Measurements from ENCODE around the gene PCYT1B.
A peak's percentile ranks its signal among the peaks of the same experiment; 100 is the strongest.
"Not testable (repeated sequence)": the region's sequence is repeated elsewhere in the genome, so short reads cannot be mapped to it uniquely, and the experiment has no call there.

PCYT1B gene

GRCh38 chrX:24647257-24648058 lies at the start of gene PCYT1B:
PCYT1B (minus strand) TSS chrX:24647347; CDS start chrX:24647105, 242 bp downstream.
- DNase-seq (ENCODE audit: low read depth, low spot score) = peak; percentile 7

DNA sequence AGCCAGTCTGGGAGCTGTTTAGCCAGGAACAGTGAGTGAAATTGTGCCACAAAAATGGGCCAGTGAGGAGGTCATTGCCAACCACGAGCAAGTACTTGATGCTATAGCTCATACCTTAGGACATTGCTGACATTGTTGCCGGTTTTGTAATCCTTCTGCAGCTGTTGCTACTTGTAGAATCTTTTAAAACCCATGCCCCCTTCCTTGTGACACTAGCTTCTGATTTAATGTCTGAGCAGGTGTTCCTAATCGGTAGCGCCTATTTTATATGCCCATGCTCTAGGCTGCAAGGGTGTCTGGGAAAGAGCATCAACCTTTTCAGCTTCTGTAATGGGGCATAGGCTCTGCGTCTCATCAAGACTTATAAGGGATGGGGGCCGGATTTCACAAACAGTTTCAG lies 49.1 kb upstream of the PCYT1B start:
- no peak for DNase-seq (ENCODE audit: low read depth, low spot score)

GRCh38 chrX:24694825-24695224 lies 47.7 kb upstream of the PCYT1B start:
- no peak for DNase-seq (ENCODE audit: low read depth, low spot score)

- peak; percentile 13 for DNase-seq (ENCODE audit: low read depth, low spot score)
Measured at GRCh38 chrX:24693453-24694202, 46.5 kb upstream of the PCYT1B start, which contains the start of gene POLA1. POLA1 (plus strand) TSS chrX:24693918; CDS start chrX:24693962, 44 bp downstream.

DNA sequence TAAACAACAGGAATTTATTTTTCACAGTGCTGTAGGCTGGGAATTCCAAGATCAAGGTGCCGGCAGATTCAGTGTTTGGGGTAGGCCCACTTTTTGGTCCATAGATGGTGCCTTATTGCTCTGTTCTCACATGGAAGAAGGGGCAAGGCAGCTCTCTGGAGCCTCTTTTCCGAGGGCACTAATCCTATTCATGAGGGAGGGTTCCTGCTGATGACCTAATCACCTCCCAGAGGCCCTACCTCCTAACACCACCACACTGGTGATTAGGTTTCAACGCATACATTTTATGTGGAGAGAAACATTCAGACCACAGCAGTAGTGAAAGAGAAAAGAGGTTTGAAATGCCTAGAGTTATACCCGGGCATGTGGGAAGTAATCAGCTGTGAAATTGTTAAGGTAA lies 45.2 kb upstream of the PCYT1B start:
- no peak for DNase-seq (ENCODE audit: low read depth, low spot score)

GRCh38 chrX:24684048-24684447 lies 36.9 kb upstream of the PCYT1B start:
- no peak for DNase-seq (ENCODE audit: low read depth, low spot score)

DNA sequence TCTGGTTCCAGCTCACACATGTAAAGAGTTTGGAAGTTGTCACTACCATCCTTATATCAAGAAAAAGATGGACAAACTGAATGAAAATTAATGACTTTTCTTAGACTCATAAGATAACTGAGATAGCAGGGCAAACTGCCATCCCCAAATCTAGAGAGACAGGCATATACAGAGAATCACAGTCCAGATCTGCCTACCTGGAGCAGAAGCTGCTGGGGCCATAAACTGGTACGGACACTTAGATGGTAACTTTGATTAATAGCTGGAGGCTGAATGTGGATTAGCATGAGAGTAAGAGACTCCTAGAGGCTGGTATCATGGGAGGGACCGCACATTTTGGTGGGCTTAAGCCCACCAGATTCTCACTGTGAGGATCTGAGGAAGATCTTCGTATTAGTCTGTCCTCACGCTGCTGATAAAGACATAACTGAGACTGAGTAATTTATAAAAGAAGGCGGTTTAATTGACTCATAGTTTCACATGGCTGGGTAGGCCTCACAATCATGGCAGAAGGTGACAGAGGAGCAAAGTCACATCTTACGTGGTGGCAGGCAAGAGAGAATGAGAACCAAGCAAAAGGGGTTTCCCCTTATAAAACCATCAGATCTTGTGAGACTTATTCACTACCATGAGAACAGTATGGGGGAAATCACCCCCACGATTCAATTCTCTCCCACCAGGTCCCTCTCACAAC lies 35.7 kb upstream of the PCYT1B start:
- DNase-seq (ENCODE audit: low read depth, low spot score) = no peak

DNA sequence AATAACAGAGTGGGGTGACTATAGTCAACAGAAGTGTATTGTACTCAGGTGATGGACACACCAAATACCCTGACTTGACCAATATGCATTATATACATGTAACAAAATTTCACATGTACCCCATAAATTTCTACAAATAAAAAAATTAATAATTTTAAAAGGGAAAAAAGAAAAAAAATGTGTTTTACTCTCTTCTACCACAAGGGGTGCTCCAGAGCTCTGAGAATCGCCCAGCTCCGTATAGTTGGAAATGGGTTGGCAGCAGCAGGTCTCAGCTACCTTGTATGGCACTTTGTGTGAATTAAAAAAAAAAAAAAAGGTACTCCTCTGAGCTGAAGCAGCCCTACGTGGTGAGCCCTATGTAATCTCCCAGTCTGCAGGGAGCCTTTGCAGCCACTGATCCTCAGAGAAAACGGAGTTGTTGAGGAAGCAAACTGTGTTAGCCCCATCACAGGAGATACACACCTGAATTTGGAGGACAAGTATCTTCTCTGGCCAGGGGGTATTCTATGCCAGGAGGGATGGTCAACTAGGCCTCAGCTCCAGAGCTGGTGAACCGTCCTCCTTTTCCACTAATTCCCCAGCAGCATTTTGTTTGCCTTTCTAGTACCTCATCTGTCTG lies 29.4 kb upstream of the PCYT1B start:
- DNase-seq (ENCODE audit: low read depth, low spot score) = no peak

GRCh38 chrX:24673424-24673823 lies 26.3 kb upstream of the PCYT1B start:
- DNase-seq (ENCODE audit: low read depth, low spot score) = no peak

DNA sequence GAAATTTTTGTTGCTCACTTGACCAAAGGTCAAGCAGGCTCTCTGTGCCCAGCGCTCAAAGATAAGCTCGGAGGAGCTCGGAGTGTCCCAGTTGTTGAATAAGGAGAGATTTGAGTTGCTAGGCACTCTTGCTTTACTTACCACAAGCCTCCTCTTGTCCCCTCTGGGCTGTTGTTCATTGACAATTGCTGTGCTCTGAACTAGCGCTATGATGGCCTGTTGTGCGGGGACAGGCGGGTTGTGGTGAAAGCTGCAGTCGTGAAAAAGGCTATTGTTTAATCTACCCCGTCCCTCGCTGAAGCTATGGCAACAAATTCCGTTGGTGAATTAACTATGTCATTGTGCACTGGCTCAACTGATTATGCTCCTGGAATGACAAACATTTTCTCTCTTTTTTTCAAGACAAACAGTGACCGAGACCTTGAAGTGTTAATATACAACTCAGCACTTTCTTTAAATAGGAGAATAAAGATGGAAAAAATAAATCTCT lies 25.6 kb upstream of the PCYT1B start:
- DNase-seq (ENCODE audit: low read depth, low spot score) = no peak

DNA sequence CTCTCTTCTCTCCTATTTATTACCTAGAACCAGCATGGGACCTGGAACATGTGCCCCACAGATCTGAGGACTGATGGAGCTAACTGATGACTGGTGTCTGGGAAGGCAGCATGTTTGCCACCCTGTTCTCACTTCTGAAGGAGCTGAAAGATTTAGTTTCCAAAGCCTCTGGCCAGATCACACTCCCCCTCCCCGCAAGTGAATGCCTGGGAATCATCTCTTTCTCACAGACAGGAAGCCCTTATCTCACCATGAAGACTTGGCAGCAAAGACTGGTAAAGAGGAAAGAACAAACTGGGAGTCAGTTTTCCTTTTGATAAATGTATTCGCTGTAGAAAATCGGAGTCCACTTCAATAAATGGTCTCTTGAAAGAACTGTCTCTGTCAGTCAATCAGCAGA lies 21.0 kb upstream of the PCYT1B start:
- DNase-seq (ENCODE audit: low read depth, low spot score) = no peak

- DNase-seq (ENCODE audit: low read depth, low spot score) = no peak
Measured at GRCh38 chrX:24662352-24662751, 15.2 kb upstream of the PCYT1B start.

DNA sequence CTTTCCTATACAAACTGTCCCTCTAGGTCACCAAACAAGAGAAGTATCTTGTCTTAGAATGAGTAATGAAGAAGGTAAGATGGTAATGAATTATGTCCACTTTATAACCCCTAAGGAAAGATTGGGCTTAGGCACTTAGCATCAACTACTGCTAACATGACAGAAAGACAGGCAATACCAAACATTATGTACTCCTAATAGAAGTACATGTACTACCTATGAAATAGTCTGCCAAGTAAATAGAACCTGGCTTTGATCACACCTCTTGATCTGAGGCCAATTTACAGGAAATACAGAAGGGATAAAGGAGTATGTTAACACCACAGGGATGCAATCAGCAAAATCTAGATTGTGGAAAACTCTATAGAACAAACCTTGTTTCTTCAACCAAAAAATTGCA lies 14.1 kb upstream of the PCYT1B start:
- DNase-seq (ENCODE audit: low read depth, low spot score) = no peak

- DNase-seq (ENCODE audit: low read depth, low spot score) = no peak
Measured at GRCh38 chrX:24659646-24660045, 12.5 kb upstream of the PCYT1B start.

DNA sequence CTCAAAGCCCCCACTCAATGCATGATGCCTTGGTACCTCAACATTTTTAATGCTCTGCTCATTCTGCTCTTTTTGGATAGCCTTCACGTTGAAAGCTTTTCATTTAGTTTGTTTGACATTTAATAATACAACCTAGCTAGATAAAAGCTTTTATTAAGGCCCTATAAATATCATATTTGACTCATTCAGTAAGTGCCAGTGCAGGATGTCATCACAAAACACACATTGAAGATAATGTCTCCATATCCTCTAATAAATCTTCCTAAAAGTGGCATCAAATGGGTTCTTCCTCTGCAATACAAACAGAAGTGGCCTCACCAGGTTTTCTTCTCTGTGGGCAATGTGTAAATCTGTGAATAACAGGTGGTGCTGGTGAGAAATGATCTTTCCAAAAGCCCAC lies 12.0 kb upstream of the PCYT1B start:
- no peak for DNase-seq (ENCODE audit: low read depth, low spot score)

DNA sequence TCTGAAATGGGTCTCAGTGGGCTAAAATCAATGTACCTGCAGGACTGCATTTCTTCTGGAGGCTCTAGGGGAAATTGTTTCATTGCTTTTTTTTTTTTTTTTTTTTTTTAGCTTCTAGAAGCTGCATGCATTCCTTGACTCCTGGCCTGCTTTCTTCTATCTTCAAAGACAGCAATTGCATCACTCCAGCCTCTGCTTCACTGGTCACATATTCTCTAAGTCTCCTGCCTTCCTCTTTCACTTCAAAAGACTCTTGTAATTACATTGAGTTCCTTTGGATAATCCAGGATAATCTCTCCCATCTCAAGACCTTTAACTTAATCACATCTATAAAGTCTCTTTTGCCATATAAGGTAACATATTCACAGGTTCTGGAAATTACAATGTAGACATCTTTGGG lies 11.3 kb upstream of the PCYT1B start:
- DNase-seq (ENCODE audit: low read depth, low spot score) = no peak

GRCh38 chrX:24657671-24658386 lies 10.7 kb upstream of the PCYT1B start:
- DNase-seq (ENCODE audit: low read depth, low spot score) = no peak

GRCh38 chrX:24655679-24656078 lies 8.5 kb upstream of the PCYT1B start:
- not testable (repeated sequence) for DNase-seq (ENCODE audit: low read depth, low spot score)

DNA sequence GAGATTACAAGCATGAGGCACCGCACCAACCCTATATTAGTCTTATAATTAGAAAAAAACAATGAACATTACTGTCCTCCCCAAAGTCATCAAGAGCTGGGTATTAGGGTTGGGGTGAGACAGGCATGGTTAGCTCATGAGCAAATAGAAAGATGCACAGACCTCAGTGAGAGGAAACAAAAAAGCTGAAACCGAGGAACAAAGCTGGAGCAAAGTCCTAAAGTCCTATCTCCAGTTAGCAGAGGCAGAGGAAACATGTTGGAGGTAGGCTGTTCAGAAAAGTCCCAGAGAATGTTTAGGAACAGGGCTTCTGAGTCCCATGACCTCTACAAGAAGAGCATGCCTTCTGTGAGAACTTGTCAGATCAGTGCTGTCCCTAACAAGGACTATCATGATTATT lies 4.6 kb upstream of the PCYT1B start:
- no peak for DNase-seq (ENCODE audit: low read depth, low spot score)

DNA sequence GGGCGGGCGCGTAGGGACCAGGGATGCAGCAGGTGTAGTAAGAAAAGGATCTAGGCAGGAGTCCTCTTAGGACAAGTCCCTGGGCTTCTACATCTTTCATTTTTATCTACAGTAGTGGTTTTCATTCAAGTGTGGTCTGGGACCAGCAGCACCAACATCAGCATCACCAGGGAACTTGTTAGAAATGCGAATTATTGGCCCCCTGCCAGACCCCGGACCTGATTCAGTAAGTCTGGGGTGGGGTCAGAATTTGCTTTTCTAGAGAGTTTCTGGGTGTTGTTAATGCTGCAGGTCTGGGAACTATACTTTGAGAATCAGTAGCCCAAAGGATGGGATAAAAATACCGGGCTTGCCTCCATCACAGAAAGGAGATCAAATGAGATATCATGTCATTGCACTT lies 1.3 kb upstream of the PCYT1B start:
- no peak for DNase-seq (ENCODE audit: low read depth, low spot score)

DNA sequence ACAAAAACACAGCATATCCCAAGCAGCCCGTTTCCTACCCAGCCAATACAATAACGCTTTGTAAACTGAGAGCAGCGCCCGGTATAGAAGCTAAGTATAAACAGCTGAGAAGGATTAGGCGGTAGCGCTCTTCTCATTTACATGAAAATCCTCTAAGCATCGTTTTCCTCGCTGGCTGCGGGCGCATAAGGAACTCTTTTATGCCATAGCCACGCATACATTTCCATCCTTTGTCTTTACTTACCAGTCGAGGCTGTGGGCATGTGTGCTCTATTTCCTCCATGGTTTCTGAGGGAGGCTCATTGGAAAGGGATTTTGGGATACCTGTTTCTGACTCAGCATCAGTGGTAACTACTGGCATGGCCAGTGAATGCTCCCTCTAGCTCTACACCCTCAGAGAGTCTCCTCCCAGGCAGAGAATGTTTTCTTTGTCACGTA lies 383 bp downstream of the PCYT1B start:
- DNase-seq (ENCODE audit: low read depth, low spot score) = no peak

Data from activated CD4-positive, CD25-positive, alpha-beta regulatory T cell treated with anti-CD3 and anti-CD28 coated beads, Interleukin-2, amount 50 U/mL, for 16 hours (primary cell).